SU-DHL-6 (cell line): ENCODE results near the gene TMEM225B.

Experiments
- EZH2phosphoT487 ChIP-seq: fragments of 200-600 bp; sonication (generic), shearing (Covaris generic); conservative IDR thresholded peaks from 2 replicates; pipeline ENCODE4 v1.6.1; 2018; ENCODE audit warnings: mild to moderate bottlenecking, antibody characterized with exemption, low read length, moderate library complexity, mixed read lengths
- TF ChIP-seq, protein P1 (sequence below): fragments of 200-600 bp; sonication (generic); IDR thresholded peaks from one replicate; pipeline ENCODE4 v1.5.1; 2017; ENCODE audit warnings: antibody characterized with exemption, mild to moderate bottlenecking, low read length, moderate library complexity; ENCODE audit not compliant: insufficient read depth, poor library complexity, severe bottlenecking

DNA sequence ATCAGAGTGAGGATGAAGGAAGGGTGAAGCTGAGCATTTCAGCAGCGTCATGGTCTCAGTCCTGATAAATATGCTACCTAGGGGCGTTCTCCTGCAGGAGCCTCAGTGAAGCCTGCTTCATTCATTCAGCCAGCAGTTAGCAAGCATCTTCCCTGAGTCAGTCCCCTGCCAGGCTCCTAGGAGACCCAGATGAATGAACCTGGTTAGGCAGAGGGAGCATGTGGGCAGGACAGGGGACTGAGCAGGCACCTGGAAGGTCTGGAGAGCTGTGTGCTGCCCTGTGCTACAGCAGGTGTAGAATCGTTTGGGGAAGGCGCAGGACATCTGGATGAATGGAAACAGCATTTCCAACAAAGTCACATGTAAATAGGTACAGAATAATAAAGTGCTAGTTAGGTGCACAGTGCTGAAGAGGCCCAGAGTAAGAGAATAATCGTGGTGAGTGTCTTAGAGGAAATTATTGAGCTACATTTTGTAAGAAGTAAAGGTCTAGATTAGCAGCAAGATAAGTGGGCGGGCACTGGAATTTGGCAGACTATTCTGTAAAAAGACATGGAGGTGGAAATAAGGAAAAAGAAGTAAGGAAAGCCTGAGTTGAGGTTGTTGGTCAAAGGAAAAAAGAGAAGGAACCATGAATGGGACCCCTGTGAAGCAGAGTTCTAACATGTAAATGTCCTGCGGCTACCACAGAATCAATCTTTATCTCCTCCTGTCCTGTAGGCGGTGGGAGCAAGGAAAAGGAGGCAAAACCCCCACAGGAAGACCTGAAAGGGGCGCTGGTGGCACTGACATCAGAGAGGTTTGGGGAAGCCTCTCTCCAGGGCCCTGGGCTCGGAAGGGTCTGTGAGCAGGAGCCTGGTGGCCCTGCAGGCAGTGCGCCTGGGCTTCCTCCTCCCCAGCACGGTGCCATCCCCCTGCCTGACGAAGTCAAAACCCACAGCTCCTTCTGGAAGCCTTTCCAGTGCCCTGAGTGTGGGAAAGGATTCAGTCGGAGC lies 30.7 kb downstream of the TMEM225B start:
- TF ChIP-seq, protein P1, sequence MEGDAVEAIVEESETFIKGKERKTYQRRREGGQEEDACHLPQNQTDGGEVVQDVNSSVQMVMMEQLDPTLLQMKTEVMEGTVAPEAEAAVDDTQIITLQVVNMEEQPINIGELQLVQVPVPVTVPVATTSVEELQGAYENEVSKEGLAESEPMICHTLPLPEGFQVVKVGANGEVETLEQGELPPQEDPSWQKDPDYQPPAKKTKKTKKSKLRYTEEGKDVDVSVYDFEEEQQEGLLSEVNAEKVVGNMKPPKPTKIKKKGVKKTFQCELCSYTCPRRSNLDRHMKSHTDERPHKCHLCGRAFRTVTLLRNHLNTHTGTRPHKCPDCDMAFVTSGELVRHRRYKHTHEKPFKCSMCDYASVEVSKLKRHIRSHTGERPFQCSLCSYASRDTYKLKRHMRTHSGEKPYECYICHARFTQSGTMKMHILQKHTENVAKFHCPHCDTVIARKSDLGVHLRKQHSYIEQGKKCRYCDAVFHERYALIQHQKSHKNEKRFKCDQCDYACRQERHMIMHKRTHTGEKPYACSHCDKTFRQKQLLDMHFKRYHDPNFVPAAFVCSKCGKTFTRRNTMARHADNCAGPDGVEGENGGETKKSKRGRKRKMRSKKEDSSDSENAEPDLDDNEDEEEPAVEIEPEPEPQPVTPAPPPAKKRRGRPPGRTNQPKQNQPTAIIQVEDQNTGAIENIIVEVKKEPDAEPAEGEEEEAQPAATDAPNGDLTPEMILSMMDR, result no peak
- no peak for TF ChIP-seq EZH2phosphoT487
